ENCODE measurements around the gene PLA2G6. TPM values are rescaled to one million over a fixed set of nuclear protein-coding genes. Genes with fewer than 3 reads are reported as not detected.

Gene PLA2G6
- total and polyA plus RNA-seq, 2 of the 13 experiments (the other 11 are each of a cell fraction or from before 2014, with no cell fraction given) = 4.8 to 11.5 TPM

GRCh38 chr22:38177926-38178604, 3.6 kb downstream of the PLA2G6 start (continued):
- TF ChIP-seq, protein P1, sequence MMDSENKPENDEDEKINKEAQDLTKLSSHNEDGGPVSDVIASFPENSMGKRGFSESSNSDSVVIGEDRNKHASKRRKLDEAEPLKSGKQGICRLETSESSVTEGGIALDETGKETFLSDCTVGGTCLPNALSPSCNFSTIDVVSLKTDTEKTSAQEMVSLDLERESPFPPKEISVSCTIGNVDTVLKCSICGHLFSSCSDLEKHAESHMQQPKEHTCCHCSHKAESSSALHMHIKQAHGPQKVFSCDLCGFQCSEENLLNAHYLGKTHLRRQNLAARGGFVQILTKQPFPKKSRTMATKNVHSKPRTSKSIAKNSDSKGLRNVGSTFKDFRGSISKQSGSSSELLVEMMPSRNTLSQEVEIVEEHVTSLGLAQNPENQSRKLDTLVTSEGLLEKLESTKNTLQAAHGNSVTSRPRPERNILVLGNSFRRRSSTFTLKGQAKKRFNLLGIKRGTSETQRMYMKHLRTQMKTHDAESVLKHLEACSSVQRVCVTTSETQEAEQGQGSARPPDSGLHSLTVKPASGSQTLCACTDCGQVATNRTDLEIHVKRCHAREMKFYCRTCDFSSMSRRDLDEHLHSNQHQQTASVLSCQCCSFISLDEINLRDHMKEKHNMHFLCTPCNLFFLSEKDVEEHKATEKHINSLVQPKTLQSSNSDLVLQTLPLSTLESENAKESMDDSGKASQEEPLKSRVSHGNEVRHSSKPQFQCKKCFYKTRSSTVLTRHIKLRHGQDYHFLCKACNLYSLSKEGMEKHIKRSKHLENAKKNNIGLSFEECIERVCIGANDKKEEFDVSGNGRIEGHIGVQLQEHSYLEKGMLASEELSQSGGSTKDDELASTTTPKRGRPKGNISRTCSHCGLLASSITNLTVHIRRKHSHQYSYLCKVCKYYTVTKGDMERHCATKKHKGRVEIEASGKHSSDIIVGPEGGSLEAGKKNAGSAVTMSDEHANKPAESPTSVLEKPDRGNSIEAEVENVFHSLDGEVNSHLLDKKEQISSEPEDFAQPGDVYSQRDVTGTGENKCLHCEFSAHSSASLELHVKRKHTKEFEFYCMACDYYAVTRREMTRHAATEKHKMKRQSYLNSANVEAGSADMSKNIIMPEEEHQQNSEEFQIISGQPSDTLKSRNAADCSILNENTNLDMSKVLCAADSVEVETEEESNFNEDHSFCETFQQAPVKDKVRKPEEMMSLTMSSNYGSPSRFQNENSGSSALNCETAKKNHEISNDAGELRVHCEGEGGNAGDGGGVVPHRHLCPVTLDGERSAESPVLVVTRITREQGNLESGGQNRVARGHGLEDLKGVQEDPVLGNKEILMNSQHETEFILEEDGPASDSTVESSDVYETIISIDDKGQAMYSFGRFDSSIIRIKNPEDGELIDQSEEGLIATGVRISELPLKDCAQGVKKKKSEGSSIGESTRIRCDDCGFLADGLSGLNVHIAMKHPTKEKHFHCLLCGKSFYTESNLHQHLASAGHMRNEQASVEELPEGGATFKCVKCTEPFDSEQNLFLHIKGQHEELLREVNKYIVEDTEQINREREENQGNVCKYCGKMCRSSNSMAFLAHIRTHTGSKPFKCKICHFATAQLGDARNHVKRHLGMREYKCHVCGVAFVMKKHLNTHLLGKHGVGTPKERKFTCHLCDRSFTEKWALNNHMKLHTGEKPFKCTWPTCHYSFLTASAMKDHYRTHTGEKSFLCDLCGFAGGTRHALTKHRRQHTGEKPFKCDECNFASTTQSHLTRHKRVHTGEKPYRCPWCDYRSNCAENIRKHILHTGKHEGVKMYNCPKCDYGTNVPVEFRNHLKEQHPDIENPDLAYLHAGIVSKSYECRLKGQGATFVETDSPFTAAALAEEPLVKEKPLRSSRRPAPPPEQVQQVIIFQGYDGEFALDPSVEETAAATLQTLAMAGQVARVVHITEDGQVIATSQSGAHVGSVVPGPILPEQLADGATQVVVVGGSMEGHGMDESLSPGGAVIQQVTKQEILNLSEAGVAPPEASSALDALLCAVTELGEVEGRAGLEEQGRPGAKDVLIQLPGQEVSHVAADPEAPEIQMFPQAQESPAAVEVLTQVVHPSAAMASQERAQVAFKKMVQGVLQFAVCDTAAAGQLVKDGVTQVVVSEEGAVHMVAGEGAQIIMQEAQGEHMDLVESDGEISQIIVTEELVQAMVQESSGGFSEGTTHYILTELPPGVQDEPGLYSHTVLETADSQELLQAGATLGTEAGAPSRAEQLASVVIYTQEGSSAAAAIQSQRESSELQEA (CRISPR knock-in tag; IDR thresholded peaks at IDR 0.05; ENCODE audit: not compliant biosample characterization) = no peak
- TF ChIP-seq KLF16 (CRISPR knock-in tag; IDR thresholded peaks at IDR 0.05) (peak in 1 of 2 experiments; percentile 48; a peak in 1 of 4 replicates), ZFP36 (IDR thresholded peaks at IDR 0.05; ENCODE audit: borderline replicate concordance, low read depth, low read length, partially characterized antibody) (peak; percentile 50), ZNF180 (CRISPR knock-in tag; IDR thresholded peaks at IDR 0.05; ENCODE audit: borderline replicate concordance, low read depth) (no peak), ZNF557 (CRISPR knock-in tag; IDR thresholded peaks at IDR 0.05) (no peak), ZNF776 (CRISPR knock-in tag; IDR thresholded peaks at IDR 0.05) (no peak), TFDP1 (CRISPR knock-in tag; IDR thresholded peaks at IDR 0.05; ENCODE audit: borderline replicate concordance) (no peak), KDM1A (CRISPR knock-in tag; IDR thresholded peaks at IDR 0.05) (peak; percentile 89; the same call in 1 of the 2 replicates), ZNF672 (CRISPR knock-in tag; IDR thresholded peaks at IDR 0.05) (no peak), ZFP90 (CRISPR knock-in tag; IDR thresholded peaks at IDR 0.05; ENCODE audit: borderline replicate concordance) (no peak), ZNF772 (CRISPR knock-in tag; IDR thresholded peaks at IDR 0.05) (0 out of 2 replicates have a peak, but pooled peaks have one; percentile 14), ZSCAN29 (CRISPR knock-in tag; conservative IDR thresholded peaks at IDR 0.05) (no peak; the same call in 1 of the 2 replicates), ZSCAN25 (CRISPR knock-in tag; IDR thresholded peaks at IDR 0.05) (peak; percentile 83), HCFC1 (IDR thresholded peaks at IDR 0.05; ENCODE audit: low read depth, low read length) (no peak), PLRG1 (conservative IDR thresholded peaks at IDR 0.05) (no peak), ZFYVE20 (CRISPR knock-in tag; IDR thresholded peaks at IDR 0.05; ENCODE audit: borderline replicate concordance, low read depth) (no peak), SKI (IDR thresholded peaks at IDR 0.05; ENCODE audit: partially characterized antibody) (peak; percentile 22), ZNF12 (CRISPR knock-in tag; IDR thresholded peaks at IDR 0.05) (no peak), ZNF253 (CRISPR knock-in tag; IDR thresholded peaks at IDR 0.05; ENCODE audit: borderline replicate concordance) (no peak), FOXM1 (CRISPR knock-in tag; IDR thresholded peaks at IDR 0.05) (no peak), ZNF225 (CRISPR knock-in tag; IDR thresholded peaks at IDR 0.05) (no peak)
- TF ChIP-seq, protein P2, sequence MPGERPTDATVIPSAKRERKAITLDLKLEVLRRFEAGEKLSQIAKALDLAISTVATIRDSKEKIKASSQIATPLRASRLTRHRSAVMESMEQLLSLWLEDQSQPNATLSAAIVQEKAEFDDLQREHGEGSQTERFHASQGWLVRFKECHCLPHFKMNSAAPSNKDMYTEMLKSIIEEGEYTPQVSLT (CRISPR knock-in tag; IDR thresholded peaks at IDR 0.05; ENCODE audit: borderline replicate concordance, low read depth) = no peak
